Measurements from ENCODE around the gene RTTN. TPM values are rescaled to one million over a fixed set of nuclear protein-coding genes. Genes with fewer than 3 reads are reported as not detected.

The RTTN gene
- total RNA-seq, 1 experiment from 2014 or later = 16.2 TPM

GRCh38 chr18:69978732-69979715 is 226.5 kb downstream of the RTTN start:
- DNase-seq (ENCODE audit: low read depth) = no peak

DNA sequence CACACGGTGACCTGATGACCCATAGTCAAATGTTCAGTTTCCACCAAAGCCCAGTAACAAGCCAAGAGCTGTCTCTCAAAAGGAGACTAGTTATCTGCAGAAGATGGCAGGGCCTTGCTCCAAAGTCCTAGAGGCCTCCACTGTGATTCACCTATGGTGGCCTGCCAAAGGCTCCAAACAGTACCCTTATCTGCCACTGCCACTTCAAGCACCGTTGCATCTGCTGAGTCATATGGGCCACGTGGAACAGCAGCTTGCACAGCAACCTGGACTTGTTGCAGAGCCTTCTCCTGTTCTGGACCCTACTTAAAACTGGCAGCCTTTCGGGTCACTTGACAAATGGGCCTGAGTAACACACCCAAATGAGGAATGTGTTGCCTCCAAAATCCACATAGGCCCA is 230.2 kb downstream of the RTTN start:
- DNase-seq (ENCODE audit: low read depth) = peak; percentile 5

DNA sequence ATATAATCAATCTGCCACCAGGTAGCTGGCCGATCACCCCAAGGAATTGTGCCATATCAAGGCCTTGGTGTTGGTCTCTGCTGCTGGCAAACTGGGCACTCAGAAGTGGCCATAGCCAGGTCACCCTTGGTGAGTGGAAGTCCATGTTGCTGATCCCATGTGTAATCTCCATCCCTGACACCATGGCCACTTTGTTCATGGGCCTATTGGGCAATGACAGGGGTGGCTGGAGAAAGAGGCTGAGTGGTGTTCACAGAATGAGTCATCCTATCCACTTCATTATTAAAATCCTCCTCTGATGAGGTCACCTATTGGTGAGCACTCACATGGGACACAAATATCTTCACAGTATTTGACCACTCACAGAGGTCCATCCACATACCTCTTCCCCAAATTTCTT is 231.1 kb downstream of the RTTN start:
- DNase-seq (ENCODE audit: low read depth) = no peak

DNA sequence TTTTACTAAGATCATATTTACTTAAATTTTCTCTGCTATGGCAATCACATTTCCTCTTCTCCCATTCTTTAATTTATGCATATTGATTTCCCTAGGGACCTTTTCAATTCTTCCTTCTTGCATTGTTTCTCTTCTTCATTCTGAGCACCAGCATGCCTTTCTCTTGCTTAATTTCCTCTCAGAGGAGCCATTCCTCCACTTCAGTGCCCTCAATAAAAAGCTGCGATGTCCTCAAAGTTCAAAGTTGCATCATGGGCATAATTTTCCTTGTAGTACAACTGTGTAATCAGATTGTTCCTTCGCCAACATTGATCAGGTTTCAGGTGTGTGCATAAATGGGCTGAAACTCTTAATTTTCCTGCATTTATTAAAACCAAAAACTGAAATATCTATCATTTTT is 236.0 kb downstream of the RTTN start:
- DNase-seq (ENCODE audit: low read depth) = no peak

DNA sequence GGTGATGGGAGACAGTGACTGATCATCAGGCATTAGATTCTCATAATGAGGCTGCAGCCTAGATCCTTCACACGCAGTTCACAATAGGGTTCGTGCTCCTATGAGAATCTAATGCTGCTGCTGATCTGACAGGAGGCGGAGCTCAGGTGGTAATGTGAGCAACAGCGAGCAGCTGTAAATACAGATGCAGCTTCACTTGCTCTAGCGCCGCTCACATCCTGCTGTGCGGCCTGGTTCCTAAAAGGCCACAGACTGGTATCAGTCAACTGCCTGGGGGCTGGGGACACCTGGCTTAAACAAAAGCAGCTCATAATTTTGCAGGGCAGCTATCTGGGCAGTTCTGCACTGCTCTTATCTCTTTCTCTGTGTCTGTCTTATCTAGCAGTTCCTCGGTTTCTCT is 237.4 kb downstream of the RTTN start:
- DNase-seq (ENCODE audit: low read depth) = no peak

- DNase-seq (ENCODE audit: low read depth) = no peak
Measured at GRCh38 chr18:69963196-69963595, 242.3 kb downstream of the RTTN start.

GRCh38 chr18:69961718-69962117 is 243.8 kb downstream of the RTTN start:
- DNase-seq (ENCODE audit: low read depth) = no peak

GRCh38 chr18:69958422-69958821 is 247.1 kb downstream of the RTTN start:
- no peak for DNase-seq (ENCODE audit: low read depth)

GRCh38 chr18:69957747-69958146 is 247.7 kb downstream of the RTTN start:
- no peak for DNase-seq (ENCODE audit: low read depth)

DNA sequence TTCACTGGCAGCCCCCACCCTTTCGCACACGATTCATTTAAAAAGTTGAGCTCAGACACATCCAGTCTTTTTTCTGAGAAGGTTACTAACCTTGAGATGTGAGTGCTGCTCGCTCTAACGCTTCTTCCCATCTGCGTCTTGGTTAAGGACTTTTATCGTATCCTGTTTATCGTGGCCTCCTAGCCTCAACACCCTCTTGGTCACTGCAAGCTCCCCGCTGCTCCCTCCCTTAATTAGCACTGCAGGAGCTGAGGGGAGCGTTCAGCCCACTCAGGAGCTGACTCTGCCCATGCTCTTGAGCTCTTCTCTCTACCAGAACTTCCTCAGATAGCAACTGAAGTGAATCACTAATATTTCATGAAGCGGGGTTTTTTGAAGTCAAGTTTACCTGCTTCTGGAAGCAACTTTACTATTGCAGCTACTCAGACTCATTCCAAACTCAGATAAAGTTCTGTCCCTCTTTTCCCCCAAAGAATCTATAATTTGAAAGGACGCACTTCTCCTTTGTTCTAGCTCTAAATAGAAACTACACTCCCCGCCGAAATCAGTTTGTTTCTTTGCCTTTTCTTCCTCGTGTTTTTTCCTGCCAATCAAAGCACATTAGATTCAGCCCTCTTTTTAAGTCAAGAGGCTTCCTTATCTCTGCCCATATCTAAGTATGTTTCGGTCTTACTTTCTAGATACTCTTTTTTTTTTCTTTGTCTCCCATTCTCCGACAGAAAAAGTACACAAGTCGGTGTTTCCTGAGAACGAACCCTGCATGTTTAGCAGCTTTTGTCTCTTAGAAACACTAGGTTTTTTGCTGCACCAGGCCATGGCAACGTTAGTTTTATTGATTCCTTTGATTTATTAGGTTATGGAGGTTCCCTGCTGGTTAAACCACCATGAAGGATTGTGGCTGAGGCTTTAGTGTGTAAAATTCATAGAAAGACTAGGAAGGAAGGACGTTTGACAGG is 248.5 kb downstream of the RTTN start:
- DNase-seq (ENCODE audit: low read depth) = no peak

DNA sequence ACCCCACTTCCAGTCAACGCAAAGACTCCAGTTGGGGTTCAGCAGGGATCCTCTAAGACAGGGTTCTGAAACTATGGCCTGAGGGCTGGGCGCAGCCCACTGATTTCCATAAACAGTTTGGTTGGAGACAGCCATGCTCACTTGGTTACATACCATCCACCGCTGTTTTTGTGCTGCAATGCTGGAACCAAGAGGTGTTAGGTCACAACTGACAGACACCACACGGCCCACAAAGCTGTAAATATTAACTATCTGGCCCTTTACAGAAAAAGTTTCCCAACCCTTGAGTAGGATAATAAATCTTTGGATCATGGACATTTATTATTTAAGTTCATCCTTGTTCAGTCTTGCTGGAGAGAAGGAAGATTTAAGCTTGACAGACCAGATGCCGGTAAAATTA is 249.4 kb downstream of the RTTN start:
- DNase-seq (ENCODE audit: low read depth) = no peak

GRCh38 chr18:69954719-69955480 is 250.6 kb downstream of the RTTN start:
- DNase-seq (ENCODE audit: low read depth) = no peak

- no peak for DNase-seq (ENCODE audit: low read depth)
Measured at GRCh38 chr18:69953191-69953590, 252.3 kb downstream of the RTTN start.

Other genes starting within 250 kb of the RTTN start
- 17.0 and 17.8 TPM in 2 replicates for gene SOCS6, start 83.4 kb upstream of the RTTN start, total RNA-seq (2014; rRNA removed; shearing (Covaris generic))